GM19463 (cell line): ENCODE results near the gene GNPDA1.
A peak's percentile ranks its signal among the peaks of the same experiment; 100 is the strongest.

Experiments
- ATAC-seq: cut with Tn5 transposase; IDR thresholded peaks from one replicate; pipeline ENCODE4 v1.9.1; 2021; ENCODE audit warnings: mild to moderate bottlenecking, moderate library complexity; ENCODE audit not compliant: unreplicated experiment

GNPDA1 gene

GRCh38 chr5:141958546-141959172 is 54.2 kb downstream of the GNPDA1 start:
- no peak for ATAC-seq

DNA sequence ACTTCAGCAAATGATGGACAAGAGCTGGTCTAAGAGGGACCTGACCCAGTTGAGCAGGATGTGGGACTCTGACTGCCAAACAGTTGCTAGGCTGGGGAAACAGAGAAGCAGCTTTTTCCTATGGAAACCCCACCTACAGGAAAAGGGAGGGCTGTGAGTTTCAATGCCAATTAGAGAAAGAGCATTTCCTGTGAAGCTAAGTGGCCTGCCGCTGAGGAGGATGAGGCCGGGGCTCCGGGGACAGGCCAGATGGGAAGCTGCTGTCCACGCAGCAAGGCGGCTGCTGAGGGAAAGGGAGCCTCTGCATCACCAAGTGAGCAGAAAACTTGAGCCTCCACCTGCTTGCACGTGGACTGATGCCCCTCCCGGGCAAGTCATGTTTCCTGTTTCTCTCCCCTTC is 54.7 kb downstream of the GNPDA1 start, which contains the start of gene PCDH12:
Gene PCDH12, minus strand, starts transcription at position 90 of the 400 bp plus-strand sequence. CDS start 351 bp downstream, outside the sequence.
- ATAC-seq = no peak

- ATAC-seq = no peak
Observed at GRCh38 chr5:141957367-141957996, 55.3 kb downstream of the GNPDA1 start.

DNA sequence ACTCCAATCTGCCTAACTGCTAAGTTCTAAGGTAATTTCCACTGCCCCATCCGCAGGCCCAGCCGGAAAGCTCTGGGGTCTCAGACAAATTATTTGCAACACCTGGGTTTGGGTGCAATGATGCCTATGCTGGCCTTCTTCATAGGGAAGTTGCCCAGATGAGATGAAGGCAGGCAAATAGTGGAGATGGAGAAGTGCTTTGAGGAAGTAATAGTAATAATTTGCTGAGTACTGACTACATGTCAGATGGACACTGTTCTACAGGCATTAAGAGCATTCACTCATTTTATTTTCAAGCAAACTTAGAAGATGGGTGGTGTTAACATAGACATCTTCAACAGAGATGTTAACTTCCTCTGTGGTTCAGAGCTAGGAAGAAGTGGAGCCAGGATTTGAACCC is 58.6 kb downstream of the GNPDA1 start:
- no peak for ATAC-seq

- no peak for ATAC-seq
Observed at GRCh38 chr5:141952020-141952419, 60.8 kb downstream of the GNPDA1 start.

DNA sequence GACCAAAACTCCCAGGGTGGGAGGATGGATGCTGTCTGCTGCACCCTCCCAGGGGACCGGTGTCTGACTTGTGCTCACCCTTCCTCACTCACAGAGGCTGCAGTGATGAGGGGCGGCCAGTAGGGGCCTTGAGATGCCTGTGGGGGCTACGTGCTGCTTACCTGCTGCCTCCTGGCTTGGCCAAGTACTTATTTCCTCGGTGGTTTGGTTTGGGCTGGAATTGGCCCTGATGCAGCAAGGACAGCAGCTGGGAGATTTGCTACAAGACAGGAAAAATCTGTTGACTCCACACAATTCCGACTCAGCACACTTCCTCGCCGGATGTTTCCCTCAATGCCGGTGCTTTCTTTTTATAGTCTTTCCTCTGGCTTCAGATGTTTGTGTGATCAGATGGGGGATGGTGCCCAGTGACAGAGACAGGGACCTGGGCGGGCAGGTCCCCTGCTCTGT is 61.5 kb downstream of the GNPDA1 start:
- ATAC-seq = peak; percentile 91
